IPS-15b (cell line): ENCODE results near the gene DICER1.
"Not testable (repeated sequence)": the region's sequence is repeated elsewhere in the genome, so short reads cannot be mapped to it uniquely, and the experiment has no call there.

Experiments
- H3K27me3 ChIP-seq: one replicate; pipeline ENCODE4 v1.6.1; 2013; ENCODE audit warnings: low read length; ENCODE audit not compliant: control insufficient read depth, insufficient read depth
- H3K36me3 ChIP-seq: one replicate; pipeline ENCODE4 v1.6.1; 2013; ENCODE audit warnings: low read length; ENCODE audit not compliant: control insufficient read depth, insufficient read depth
- H3K4me1 ChIP-seq: one replicate; pipeline ENCODE4 v1.6.1; 2013; ENCODE audit warnings: mild to moderate bottlenecking, low read length; ENCODE audit not compliant: control insufficient read depth, insufficient read depth
- H3K4me3 ChIP-seq: one replicate; pipeline ENCODE4 v1.5.1; 2013; ENCODE audit warnings: low read depth, low read length
- H3K9ac ChIP-seq: one replicate; pipeline ENCODE4 v1.6.1; 2013; ENCODE audit warnings: low read depth, mild to moderate bottlenecking, low read length
- H3K9me3 ChIP-seq: one replicate; pipeline ENCODE4 v1.6.1; 2013; ENCODE audit warnings: mild to moderate bottlenecking, low read length; ENCODE audit not compliant: control insufficient read depth, insufficient read depth

DICER1 gene

GRCh38 chr14:95142208-95142607 is 15.1 kb downstream of the DICER1 start:
- Histone ChIP-seq H3K9me3 (no peaks in the 10 kb centered on the region), H3K4me3 (no peak overlapping the region), H3K4me1 (peaks cover 53% of the 10 kb centered on the region), H3K36me3 (no peaks in the 10 kb centered on the region), H3K27me3 (no peaks in the 10 kb centered on the region), H3K9ac (no peak overlapping the region)

GRCh38 chr14:95141684-95142083 is 15.6 kb downstream of the DICER1 start:
- Histone ChIP-seq H3K27me3 (no peaks in the 10 kb centered on the region), H3K36me3 (no peaks in the 10 kb centered on the region), H3K4me1 (peaks cover 50% of the 10 kb centered on the region)

GRCh38 chr14:95140060-95140858 is 17.1 kb downstream of the DICER1 start:
- Histone ChIP-seq H3K4me3 (no peak overlapping the region), H3K27me3 (no peaks in the 10 kb centered on the region), H3K9me3 (no peaks in the 10 kb centered on the region), H3K9ac (no peak overlapping the region), H3K4me1 (peaks cover 44% of the 10 kb centered on the region), H3K36me3 (no peaks in the 10 kb centered on the region)

More at GRCh38 chr14:95141684-95142083, 15.6 kb downstream of the DICER1 start:
- Histone ChIP-seq H3K4me3 (no peak overlapping the region), H3K9ac (no peak overlapping the region), H3K9me3 (no peaks in the 10 kb centered on the region)

- Histone ChIP-seq H3K4me1 (peaks cover 44% of the 10 kb centered on the region), H3K27me3 (no peaks in the 10 kb centered on the region), H3K9ac (no peak overlapping the region), H3K9me3 (no peaks in the 10 kb centered on the region), H3K4me3 (no peak overlapping the region), H3K36me3 (no peaks in the 10 kb centered on the region)
Measured at GRCh38 chr14:95138876-95139275, 18.5 kb downstream of the DICER1 start.

- H3K4me3 ChIP-seq, H3K9ac ChIP-seq, H3K36me3 ChIP-seq, H3K27me3 ChIP-seq, H3K9me3 ChIP-seq: not testable (repeated sequence)
- peaks cover 43% of the 10 kb centered on the region for H3K4me1 ChIP-seq
Measured at GRCh38 chr14:95138455-95138854, 18.9 kb downstream of the DICER1 start.

GRCh38 chr14:95137804-95138167 is 19.5 kb downstream of the DICER1 start:
- Histone ChIP-seq H3K36me3 (no peaks in the 10 kb centered on the region), H3K9me3 (no peaks in the 10 kb centered on the region), H3K9ac (no peak overlapping the region), H3K4me1 (peaks cover 36% of the 10 kb centered on the region), H3K4me3 (no peak overlapping the region), H3K27me3 (no peaks in the 10 kb centered on the region)

GRCh38 chr14:95137164-95137803 is 20.0 kb downstream of the DICER1 start:
- Histone ChIP-seq H3K9ac (no peak overlapping the region), H3K27me3 (no peaks in the 10 kb centered on the region), H3K4me3 (no peak overlapping the region), H3K4me1 (peaks cover 32% of the 10 kb centered on the region), H3K36me3 (no peaks in the 10 kb centered on the region), H3K9me3 (no peaks in the 10 kb centered on the region)

- Histone ChIP-seq H3K36me3 (no peaks in the 10 kb centered on the region), H3K4me1 (peaks cover 26% of the 10 kb centered on the region), H3K4me3 (no peak overlapping the region), H3K27me3 (no peaks in the 10 kb centered on the region), H3K9ac (no peak overlapping the region), H3K9me3 (no peaks in the 10 kb centered on the region)
Measured at GRCh38 chr14:95136631-95137030, 20.7 kb downstream of the DICER1 start.

GRCh38 chr14:95134304-95134933 is 22.9 kb downstream of the DICER1 start:
- H3K9me3 ChIP-seq: no peaks in the 10 kb centered on the region
- H3K9ac ChIP-seq: no peak overlapping the region
- no peak overlapping the region for H3K4me3 ChIP-seq
- no peaks in the 10 kb centered on the region for H3K36me3 ChIP-seq
- peaks cover 12% of the 10 kb centered on the region for H3K4me1 ChIP-seq
- H3K27me3 ChIP-seq: no peaks in the 10 kb centered on the region

GRCh38 chr14:95133282-95133681 is 24.0 kb downstream of the DICER1 start:
- no peaks in the 10 kb centered on the region for H3K27me3 ChIP-seq
- no peaks in the 10 kb centered on the region for H3K9me3 ChIP-seq
- H3K9ac ChIP-seq: no peak overlapping the region
- H3K4me1 ChIP-seq: peaks cover 7% of the 10 kb centered on the region
- H3K36me3 ChIP-seq: no peaks in the 10 kb centered on the region
- no peak overlapping the region for H3K4me3 ChIP-seq

GRCh38 chr14:95132760-95133159 is 24.6 kb downstream of the DICER1 start:
- Histone ChIP-seq H3K27me3 (no peaks in the 10 kb centered on the region), H3K9ac (no peak overlapping the region), H3K4me3 (no peak overlapping the region), H3K4me1 (peaks cover 4% of the 10 kb centered on the region), H3K36me3 (no peaks in the 10 kb centered on the region), H3K9me3 (no peaks in the 10 kb centered on the region)

- H3K9ac ChIP-seq: no peak overlapping the region
- no peaks in the 10 kb centered on the region for H3K4me1 ChIP-seq
- no peak overlapping the region for H3K4me3 ChIP-seq
- no peaks in the 10 kb centered on the region for H3K36me3 ChIP-seq
- no peaks in the 10 kb centered on the region for H3K9me3 ChIP-seq
- H3K27me3 ChIP-seq: no peaks in the 10 kb centered on the region
Measured at GRCh38 chr14:95130549-95130948, 26.8 kb downstream of the DICER1 start.
